ENCODE results near the gene MAN2B2. TPM values are rescaled to one million over a fixed set of nuclear protein-coding genes. Genes with fewer than 3 reads are reported as not detected.

The MAN2B2 gene
- total RNA-seq, 1 donor from 2014 or later, result 32.2 TPM

GRCh38 chr4:6602289-6602688 is 27.3 kb downstream of the MAN2B2 start:
- TF ChIP-seq CTCF (IDR thresholded peaks at IDR 0.05; ENCODE audit: insufficient read depth, low read depth, low read length), result no peak
- TF ChIP-seq EZH2 (IDR thresholded peaks at IDR 0.05; ENCODE audit: insufficient read depth, low read length), result no peak
- no peak overlapping the region for H3K4me3 Mint-ChIP-seq (ENCODE audit: unreplicated experiment)
- H3K27me3 ChIP-seq (ENCODE audit: insufficient read depth, low read length), result no peaks in the 10 kb centered on the region
- H3K27ac Mint-ChIP-seq (ENCODE audit: unreplicated experiment), result no peak overlapping the region
- no peaks in the 10 kb centered on the region for H3K27me3 Mint-ChIP-seq (ENCODE audit: low read depth, unreplicated experiment)
- no peaks in the 10 kb centered on the region for H4K20me1 ChIP-seq (ENCODE audit: insufficient read depth, low read length)
- H3K27ac ChIP-seq (ENCODE audit: low read depth, low read length), result no peak overlapping the region
- H3K79me2 ChIP-seq (ENCODE audit: insufficient read depth, low read length), result no peaks in the 10 kb centered on the region
- peaks cover 41% of the 10 kb centered on the region for H3K36me3 Mint-ChIP-seq (ENCODE audit: low read depth, unreplicated experiment)
- DNase-seq (ENCODE audit: low read depth), result no peak
- H3K4me2 ChIP-seq (ENCODE audit: low read length), result no peak overlapping the region
- no peaks in the 10 kb centered on the region for H3K36me3 ChIP-seq (ENCODE audit: insufficient read depth, low read length)
- peaks cover 8% of the 10 kb centered on the region for H3K9me3 Mint-ChIP-seq (ENCODE audit: unreplicated experiment)
- peaks cover 8% of the 10 kb centered on the region for H3K9me3 ChIP-seq (ENCODE audit: insufficient read depth, low read depth, low read length)
- H3K4me1 Mint-ChIP-seq (ENCODE audit: low read depth, unreplicated experiment), result no peaks in the 10 kb centered on the region
- H3K4me1 ChIP-seq (ENCODE audit: insufficient read depth, low read length), result no peaks in the 10 kb centered on the region
- no peak for FAIRE-seq
- no peak overlapping the region for H3K9ac ChIP-seq (ENCODE audit: low read length)
- no peak overlapping the region for H3K4me3 ChIP-seq (ENCODE audit: insufficient read depth, low read depth, low read length)
- no peak overlapping the region for H2AFZ ChIP-seq (ENCODE audit: low read depth, low read length)

GRCh38 chr4:6603128-6603527 is 28.1 kb downstream of the MAN2B2 start:
- no peak overlapping the region for H3K4me3 ChIP-seq (ENCODE audit: insufficient read depth, low read depth, low read length)
- Mint-ChIP-seq H3K4me3 (ENCODE audit: unreplicated experiment) (no peak overlapping the region), H3K4me1 (ENCODE audit: low read depth, unreplicated experiment) (no peaks in the 10 kb centered on the region), H3K36me3 (ENCODE audit: low read depth, unreplicated experiment) (peaks cover 45% of the 10 kb centered on the region), H3K9me3 (ENCODE audit: unreplicated experiment) (peaks cover 8% of the 10 kb centered on the region), H3K27ac (ENCODE audit: unreplicated experiment) (no peak overlapping the region), H3K27me3 (ENCODE audit: low read depth, unreplicated experiment) (no peaks in the 10 kb centered on the region)
- H3K9me3 ChIP-seq (ENCODE audit: insufficient read depth, low read depth, low read length), result peaks cover 8% of the 10 kb centered on the region
- no peaks in the 10 kb centered on the region for H3K79me2 ChIP-seq (ENCODE audit: insufficient read depth, low read length)
- no peak overlapping the region for H3K4me2 ChIP-seq (ENCODE audit: low read length)
- DNase-seq (ENCODE audit: low read depth) (no peak), FAIRE-seq (no peak)
- H3K36me3 ChIP-seq (ENCODE audit: insufficient read depth, low read length), result no peaks in the 10 kb centered on the region
- H2AFZ ChIP-seq (ENCODE audit: low read depth, low read length), result no peak overlapping the region
- TF ChIP-seq CTCF (IDR thresholded peaks at IDR 0.05; ENCODE audit: insufficient read depth, low read depth, low read length) (no peak), EZH2 (IDR thresholded peaks at IDR 0.05; ENCODE audit: insufficient read depth, low read length) (no peak)
- H3K9ac ChIP-seq (ENCODE audit: low read length), result no peak overlapping the region
- H4K20me1 ChIP-seq (ENCODE audit: insufficient read depth, low read length), result no peaks in the 10 kb centered on the region
- H3K27me3 ChIP-seq (ENCODE audit: insufficient read depth, low read length), result no peaks in the 10 kb centered on the region
- H3K27ac ChIP-seq (ENCODE audit: low read depth, low read length), result no peak overlapping the region
- H3K4me1 ChIP-seq (ENCODE audit: insufficient read depth, low read length), result no peaks in the 10 kb centered on the region

DNA sequence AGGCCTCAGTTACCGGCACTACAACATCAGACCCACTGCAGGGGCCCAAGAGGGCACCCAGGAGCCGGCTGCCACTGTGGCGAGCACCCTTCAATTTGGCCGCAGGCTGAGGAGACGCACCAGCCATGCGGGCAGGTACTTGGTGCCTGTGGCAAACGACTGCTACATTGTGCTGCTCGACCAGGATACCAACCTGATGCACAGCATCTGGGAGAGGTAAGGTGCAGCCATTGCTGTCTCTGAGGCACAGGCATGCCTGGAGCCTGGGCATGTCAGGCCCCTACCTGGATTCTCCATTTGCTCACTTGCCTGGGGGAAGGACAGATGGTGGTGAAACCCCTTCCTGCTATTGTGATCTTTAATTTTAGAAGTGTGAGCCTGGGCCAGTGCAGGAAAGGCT is 30.1 kb downstream of the MAN2B2 start:
- no peak for TF ChIP-seq EZH2 (IDR thresholded peaks at IDR 0.05; ENCODE audit: insufficient read depth, low read length)
- no peak for TF ChIP-seq CTCF (IDR thresholded peaks at IDR 0.05; ENCODE audit: insufficient read depth, low read depth, low read length)
- Histone ChIP-seq H4K20me1 (ENCODE audit: insufficient read depth, low read length) (no peaks in the 10 kb centered on the region), H2AFZ (ENCODE audit: low read depth, low read length) (no peak overlapping the region), H3K4me2 (ENCODE audit: low read length) (no peak overlapping the region), H3K9ac (ENCODE audit: low read length) (no peak overlapping the region), H3K79me2 (ENCODE audit: insufficient read depth, low read length) (no peaks in the 10 kb centered on the region), H3K9me3 (ENCODE audit: insufficient read depth, low read depth, low read length) (peaks cover 8% of the 10 kb centered on the region), H3K27ac (ENCODE audit: low read depth, low read length) (no peak overlapping the region), H3K4me1 (ENCODE audit: insufficient read depth, low read length) (no peaks in the 10 kb centered on the region), H3K36me3 (ENCODE audit: insufficient read depth, low read length) (no peaks in the 10 kb centered on the region), H3K4me3 (ENCODE audit: insufficient read depth, low read depth, low read length) (no peak overlapping the region), H3K27me3 (ENCODE audit: insufficient read depth, low read length) (no peaks in the 10 kb centered on the region)
- Mint-ChIP-seq H3K36me3 (ENCODE audit: low read depth, unreplicated experiment) (peaks cover 46% of the 10 kb centered on the region), H3K9me3 (ENCODE audit: unreplicated experiment) (peaks cover 8% of the 10 kb centered on the region), H3K27ac (ENCODE audit: unreplicated experiment) (no peak overlapping the region), H3K27me3 (ENCODE audit: low read depth, unreplicated experiment) (no peaks in the 10 kb centered on the region), H3K4me1 (ENCODE audit: low read depth, unreplicated experiment) (no peaks in the 10 kb centered on the region), H3K4me3 (ENCODE audit: unreplicated experiment) (no peak overlapping the region)
- DNase-seq (ENCODE audit: low read depth), result no peak
- no peak for FAIRE-seq

Measured in astrocyte (in vitro differentiated cells and primary cell).